MCF 10A (cell line): Measurements from ENCODE around the gene NCOA7. TPM values are rescaled to one million over a fixed set of nuclear protein-coding genes. Genes with fewer than 3 reads are reported as not detected.

Experiments
- BruUV-seq: library from RNA; stranded (reverse); fragments of 400-500 nt; replicated peaks from 2 replicates; lab custom pipeline; 2021; lab: Mats Ljungman, UMichigan
- CTCF ChIA-PET: fragments of 300-600 bp; sonication (Branson Sonifier 250); formaldehyde crosslinking; extraction: SDS; loops from one replicate; lab custom pipeline; 2021; ENCODE audit warnings: antibody characterized with exemption, inconsistent platforms; lab: Yijun Ruan, JAX
- POLR2A ChIA-PET: fragments of 300-600, 350-650 bp; sonication (Branson Sonifier 250); formaldehyde crosslinking; extraction: SDS; loops from one replicate; lab custom pipeline; 2020; ENCODE audit warnings: antibody characterized with exemption, inconsistent platforms; lab: Yijun Ruan, JAX
- DNase-seq: peaks from one replicate; pipeline ENCODE4 v3.0.0-alpha.2; 2018; ENCODE audit not compliant: unreplicated experiment
- H3K27ac Mint-ChIP-seq: one replicate; pipeline ENCODE4 v1.8.0; 2022; ENCODE audit warnings: mild to moderate bottlenecking, low read depth, mixed read lengths; ENCODE audit not compliant: unreplicated experiment
- H3K27me3 Mint-ChIP-seq: one replicate; pipeline ENCODE4 v1.8.0; 2022; ENCODE audit warnings: mixed read lengths; ENCODE audit not compliant: insufficient read depth, unreplicated experiment
- H3K36me3 Mint-ChIP-seq: one replicate; pipeline ENCODE4 v1.8.0; 2022; ENCODE audit warnings: mild to moderate bottlenecking, moderate library complexity, mixed read lengths; ENCODE audit not compliant: insufficient read depth, unreplicated experiment
- H3K4me1 Mint-ChIP-seq: one replicate; pipeline ENCODE4 v1.8.0; 2022; ENCODE audit warnings: mixed read lengths; ENCODE audit not compliant: insufficient read depth, unreplicated experiment
- H3K4me3 Mint-ChIP-seq: one replicate; pipeline ENCODE4 v1.8.0; 2022; ENCODE audit warnings: mild to moderate bottlenecking, moderate library complexity, mixed read lengths; ENCODE audit not compliant: unreplicated experiment
- H3K9me3 Mint-ChIP-seq: one replicate; pipeline ENCODE4 v1.8.0; 2022; ENCODE audit warnings: mixed read lengths; ENCODE audit not compliant: unreplicated experiment
- intact Hi-C: fragments of 100-400 bp; cut with micrococcal nuclease; formaldehyde crosslinking; loops from 2 replicates; pipeline ENCODE4 v1.14.1; 2022
- total RNA-seq: library from RNA; stranded (reverse); gene quantifications from 2 replicates; pipeline ENCODE4 v1.2.3, GENCODE V29; 2022
- TF ChIP-seq, protein P1 (sequence below): fragments of 200-600 bp; IDR thresholded peaks from one replicate; pipeline ENCODE4 v1.8.0; 2022; ENCODE audit warnings: antibody characterized with exemption, mild to moderate bottlenecking; ENCODE audit not compliant: unreplicated experiment

NCOA7 gene
- total RNA-seq, 1 experiment from 2014 or later = 52.3 TPM

GRCh38 chr6:125787791-125788190 lies 3.0 kb upstream of the NCOA7 start:
- Mint-ChIP-seq H3K4me1 (peaks cover 24% of the 10 kb centered on the region), H3K27me3 (no peaks in the 10 kb centered on the region), H3K36me3 (peaks cover 34% of the 10 kb centered on the region), H3K27ac (peak overlapping the region; percentile 63), H3K4me3 (no peak overlapping the region), H3K9me3 (no peaks in the 10 kb centered on the region)
- ChIA-PET POLR2A (interaction anchor here (0.6 to 5.2 kb wide), 7 partner anchors 23 to 824 kb away, joined by 3 to 106 read pairs (median 4); partner anchors contain the start of genes HINT3 and TRMT11), CTCF (interaction anchor here (0.6 to 14.9 kb wide), 14 partner anchors 33 to 614 kb away, joined by 3 to 270 read pairs (median 3); partner anchors contain the start of gene HINT3)
- intact Hi-C loops = no loop called here
- TF ChIP-seq, protein P1, sequence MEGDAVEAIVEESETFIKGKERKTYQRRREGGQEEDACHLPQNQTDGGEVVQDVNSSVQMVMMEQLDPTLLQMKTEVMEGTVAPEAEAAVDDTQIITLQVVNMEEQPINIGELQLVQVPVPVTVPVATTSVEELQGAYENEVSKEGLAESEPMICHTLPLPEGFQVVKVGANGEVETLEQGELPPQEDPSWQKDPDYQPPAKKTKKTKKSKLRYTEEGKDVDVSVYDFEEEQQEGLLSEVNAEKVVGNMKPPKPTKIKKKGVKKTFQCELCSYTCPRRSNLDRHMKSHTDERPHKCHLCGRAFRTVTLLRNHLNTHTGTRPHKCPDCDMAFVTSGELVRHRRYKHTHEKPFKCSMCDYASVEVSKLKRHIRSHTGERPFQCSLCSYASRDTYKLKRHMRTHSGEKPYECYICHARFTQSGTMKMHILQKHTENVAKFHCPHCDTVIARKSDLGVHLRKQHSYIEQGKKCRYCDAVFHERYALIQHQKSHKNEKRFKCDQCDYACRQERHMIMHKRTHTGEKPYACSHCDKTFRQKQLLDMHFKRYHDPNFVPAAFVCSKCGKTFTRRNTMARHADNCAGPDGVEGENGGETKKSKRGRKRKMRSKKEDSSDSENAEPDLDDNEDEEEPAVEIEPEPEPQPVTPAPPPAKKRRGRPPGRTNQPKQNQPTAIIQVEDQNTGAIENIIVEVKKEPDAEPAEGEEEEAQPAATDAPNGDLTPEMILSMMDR = no peak
- no TSS peak for BruUV-seq
- DNase-seq = no peak

GRCh38 chr6:125789167-125789566 lies 1.6 kb upstream of the NCOA7 start:
- ChIA-PET POLR2A (interaction anchor here (0.8 to 7.1 kb wide), 20 partner anchors 7 to 591 kb away, joined by 3 to 207 read pairs (median 12); partner anchors contain the start of genes HINT3 and TRMT11), CTCF (interaction anchor here (0.6 to 14.9 kb wide), 17 partner anchors 8 to 478 kb away, joined by 3 to 270 read pairs (median 5); partner anchors contain the start of gene HINT3)
- TF ChIP-seq, protein P1 = no peak
- Mint-ChIP-seq H3K27ac (peak overlapping the region; percentile 93), H3K4me1 (peaks cover 37% of the 10 kb centered on the region), H3K27me3 (no peaks in the 10 kb centered on the region), H3K36me3 (peaks cover 34% of the 10 kb centered on the region), H3K9me3 (no peaks in the 10 kb centered on the region), H3K4me3 (peak overlapping the region; percentile 93)
- no peak for DNase-seq
- intact Hi-C loops = no loop called here
- no TSS peak for BruUV-seq

DNA sequence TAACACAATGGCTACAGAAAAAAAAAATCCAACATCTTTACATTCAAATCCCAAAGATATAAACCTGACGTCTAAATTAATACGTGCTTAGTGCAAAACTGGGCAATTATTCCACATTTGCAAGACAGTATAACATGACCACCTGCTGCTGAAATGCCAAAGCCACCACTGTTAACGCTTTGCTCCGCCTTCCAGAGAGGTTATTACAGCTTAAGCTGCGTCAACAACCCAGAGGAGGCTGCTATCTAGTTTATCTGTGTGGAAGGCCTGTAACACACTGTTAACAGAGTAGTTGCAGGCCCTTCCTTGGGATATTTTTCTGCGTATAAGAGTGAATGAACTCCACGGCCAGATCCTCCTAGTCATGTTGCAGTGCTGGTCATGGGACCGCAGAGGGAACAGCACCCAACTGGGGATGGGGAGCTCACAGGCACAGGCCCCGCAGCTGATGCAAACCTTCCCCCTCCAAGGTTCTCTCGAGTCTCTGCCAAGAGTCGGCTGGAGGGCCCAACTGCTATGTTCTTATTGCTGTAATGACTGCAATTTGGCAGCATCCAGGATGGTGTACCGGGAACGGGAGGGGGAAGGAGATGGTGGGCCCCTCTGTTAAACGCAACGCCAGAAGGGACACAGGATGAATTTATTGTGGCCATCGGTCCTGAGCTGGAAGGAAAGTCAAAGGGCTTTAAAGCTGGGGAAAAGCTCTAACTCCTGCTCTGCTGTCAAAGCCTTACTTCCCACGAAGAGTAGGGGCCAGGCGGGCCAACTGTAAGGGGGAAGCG lies 993 bp upstream of the NCOA7 start:
- H3K27ac Mint-ChIP-seq = peak overlapping the region; percentile 93
- peaks cover 29% of the 10 kb centered on the region for H3K36me3 Mint-ChIP-seq
- intact Hi-C loops = loop anchor here (2.0 kb wide), 2 partner anchors 69 to 129 kb away; no protein-coding TSS in a partner anchor
- DNase-seq = peak; percentile 44
- no TSS peak for BruUV-seq
- H3K9me3 Mint-ChIP-seq = no peaks in the 10 kb centered on the region
- TF ChIP-seq, protein P1 = no peak
- ChIA-PET CTCF (interaction anchor here (0.6 to 14.9 kb wide), 34 partner anchors 8 to 1558 kb away, joined by 3 to 270 read pairs (median 4); partner anchors contain the start of gene HINT3), POLR2A (interaction anchor here (0.5 to 7.1 kb wide), 36 partner anchors 8 to 640 kb away, joined by 3 to 207 read pairs (median 7); partner anchors contain the start of genes HINT3 and TRMT11)
- H3K27me3 Mint-ChIP-seq = no peaks in the 10 kb centered on the region
- H3K4me3 Mint-ChIP-seq = peak overlapping the region; percentile 93
- peaks cover 33% of the 10 kb centered on the region for H3K4me1 Mint-ChIP-seq
